Activated CD4-positive, alpha-beta T cell treated with anti-CD3 and anti-CD28 coated beads for 1 hour (primary cell): Measurements from ENCODE around the gene TMEM130.

Experiments
- DNase-seq: peaks from one replicate; pipeline ENCODE4 v3.0.0-alpha.2; 2020

The TMEM130 gene

DNA sequence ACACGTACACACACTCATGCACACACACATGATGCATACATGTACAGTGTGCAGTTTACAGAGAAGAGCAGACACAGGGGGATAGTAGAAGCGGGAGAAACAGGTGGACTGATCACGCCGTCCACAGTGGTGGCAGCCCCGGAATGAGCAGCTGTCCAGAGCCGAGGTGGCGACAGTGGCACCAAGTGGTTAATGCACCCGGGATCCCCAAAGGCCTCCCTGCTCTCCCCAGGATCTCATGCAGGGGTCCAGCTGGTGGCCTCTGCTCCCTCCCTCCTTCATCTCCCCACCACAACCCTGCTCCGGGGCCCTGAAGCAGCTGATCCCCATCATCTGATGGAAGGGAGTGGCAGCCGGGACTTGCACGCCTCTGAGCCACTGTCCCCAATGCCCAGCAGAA, 29.7 kb downstream of the TMEM130 start:
- no peak for DNase-seq

DNA sequence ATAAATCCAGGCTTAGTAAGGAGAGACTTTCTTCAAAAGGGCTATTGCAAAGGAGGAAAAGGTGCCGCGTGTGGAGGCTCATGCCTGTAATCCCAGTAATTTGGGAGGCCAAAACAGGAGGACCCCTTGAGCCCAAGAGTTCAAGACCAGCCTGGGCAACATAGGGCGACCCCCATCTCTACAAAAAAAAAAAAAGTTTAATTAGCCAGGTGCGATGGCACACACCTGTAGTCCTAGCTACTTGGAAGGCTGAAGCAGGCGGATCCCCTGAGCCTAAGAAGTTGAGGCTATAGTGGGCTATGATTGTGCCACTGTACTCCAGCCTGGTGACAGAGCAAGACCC, 32.2 kb downstream of the TMEM130 start:
- DNase-seq, result no peak

GRCh38 chr7:98836811-98837629, 32.8 kb downstream of the TMEM130 start:
- DNase-seq, result no peak

DNA sequence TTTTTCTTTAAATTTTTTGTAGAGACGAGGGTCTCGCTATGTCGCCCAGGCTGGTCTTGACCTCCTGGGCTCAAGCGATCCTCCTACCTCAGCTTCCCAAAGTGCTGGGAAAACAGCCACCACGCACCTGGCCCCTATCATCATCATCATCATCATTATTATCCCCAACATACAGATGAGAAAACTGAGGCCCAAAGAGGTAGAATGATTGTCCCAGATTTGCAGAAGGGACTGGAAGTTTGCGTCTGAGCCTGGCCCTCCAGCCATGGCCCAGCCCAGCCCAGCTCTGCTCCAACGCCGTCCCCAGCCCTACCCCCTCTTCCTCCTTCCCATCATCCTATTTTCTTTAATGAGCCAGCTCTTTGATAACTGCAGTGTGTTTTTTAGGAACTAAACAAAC, 34.9 kb downstream of the TMEM130 start:
- DNase-seq, result no peak

- no peak for DNase-seq
Observed at GRCh38 chr7:98833022-98833421, 36.8 kb downstream of the TMEM130 start.

DNA sequence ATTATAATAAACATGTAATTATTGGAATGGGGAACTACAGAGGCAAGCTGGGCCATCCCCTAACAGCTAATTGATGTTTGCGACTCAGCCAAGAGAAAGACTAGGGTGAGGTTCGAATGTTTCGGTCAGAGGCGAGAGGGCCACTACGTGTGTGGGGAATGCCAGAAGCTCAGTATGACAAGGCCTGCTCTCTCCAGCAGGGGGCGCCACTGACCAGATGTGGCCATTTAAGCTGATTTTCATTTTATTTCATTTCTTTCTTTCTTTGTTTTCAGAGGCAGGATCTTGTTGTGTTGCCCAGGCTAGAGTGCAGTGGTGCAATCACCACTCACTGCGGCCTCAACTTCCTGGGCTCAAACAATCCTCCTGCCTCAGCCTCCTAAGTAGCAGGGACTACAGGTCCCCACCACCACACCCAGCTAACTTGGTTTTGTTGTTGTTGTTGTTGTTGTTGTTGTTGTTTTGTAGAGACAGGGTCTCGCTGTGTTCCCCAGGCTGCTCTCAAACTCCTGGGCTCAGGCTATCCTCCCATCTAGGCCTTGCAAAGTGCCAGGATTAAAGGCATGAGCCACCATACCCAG, 38.1 kb downstream of the TMEM130 start:
- DNase-seq, result peak; percentile 11

DNA sequence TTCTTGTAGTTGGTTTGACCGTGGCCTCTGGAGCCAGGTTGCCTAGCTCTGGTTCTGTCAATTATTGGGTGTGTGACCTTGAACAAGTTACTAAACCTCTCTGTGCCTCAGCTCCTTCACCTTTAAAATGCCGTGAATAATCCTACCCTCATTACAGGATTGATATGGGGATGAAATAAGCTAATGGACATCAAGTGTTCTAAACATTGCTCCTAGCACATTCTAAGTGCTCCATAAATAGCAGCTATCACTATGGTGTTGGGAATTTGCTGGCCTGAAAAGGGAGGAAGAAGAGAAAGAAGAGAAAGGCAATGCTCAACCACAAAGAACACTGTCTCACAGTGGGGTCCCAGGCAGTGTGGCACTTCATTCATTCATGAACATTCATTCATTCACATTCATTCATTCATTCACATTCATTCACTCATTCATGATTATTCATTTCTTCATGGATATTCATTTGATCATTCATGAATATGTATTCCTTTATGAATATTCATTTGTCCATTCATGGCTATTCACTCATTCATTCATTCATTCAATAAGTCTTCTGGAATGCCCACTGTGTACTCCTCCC, 38.8 kb downstream of the TMEM130 start:
- DNase-seq, result no peak

- no peak for DNase-seq
Observed at GRCh38 chr7:98828368-98828767, 41.4 kb downstream of the TMEM130 start.

DNA sequence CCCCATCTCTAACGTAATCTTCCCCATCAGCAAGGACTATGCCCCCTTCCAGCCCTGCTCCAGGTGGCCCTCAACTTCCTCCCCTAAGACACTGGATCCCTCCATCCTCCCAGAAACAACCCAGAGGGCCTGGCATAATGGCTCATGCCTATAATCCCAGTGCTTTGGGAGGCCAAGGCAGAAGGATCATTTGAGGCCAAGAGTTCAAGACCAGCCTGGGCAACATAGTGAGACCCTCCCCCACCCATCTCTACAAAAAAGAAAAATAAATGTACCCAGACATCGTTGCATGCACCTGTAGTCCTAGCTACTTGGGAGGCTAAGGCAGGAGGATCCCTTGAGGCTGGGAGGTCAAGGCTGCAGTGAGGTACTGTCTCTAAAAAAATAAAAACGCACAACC, 42.6 kb downstream of the TMEM130 start:
- DNase-seq, result no peak

DNA sequence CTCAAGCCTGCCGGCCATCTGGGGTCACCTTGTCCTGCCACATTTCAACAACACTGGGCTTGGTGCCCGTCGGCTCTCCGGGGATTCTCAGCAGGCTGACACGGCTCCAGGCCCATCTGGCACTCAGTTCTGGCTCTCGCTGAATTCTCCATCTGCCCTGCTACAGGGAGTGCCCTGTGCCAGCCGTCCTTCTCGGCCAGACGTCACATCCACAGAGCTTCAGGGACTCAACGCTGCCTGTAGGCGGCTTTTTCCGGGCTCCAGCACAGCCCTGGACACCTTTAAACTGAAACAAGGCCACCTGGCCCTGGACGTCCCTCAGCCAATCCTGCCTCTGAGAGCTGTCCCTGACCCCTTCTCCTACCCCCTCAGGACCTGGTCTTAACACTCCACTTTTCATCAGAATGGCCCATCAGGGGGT, 43.0 kb downstream of the TMEM130 start:
- no peak for DNase-seq

- no peak for DNase-seq
Observed at GRCh38 chr7:98826387-98826786, 43.4 kb downstream of the TMEM130 start.

GRCh38 chr7:98823226-98823625, 46.6 kb downstream of the TMEM130 start:
- no peak for DNase-seq

DNA sequence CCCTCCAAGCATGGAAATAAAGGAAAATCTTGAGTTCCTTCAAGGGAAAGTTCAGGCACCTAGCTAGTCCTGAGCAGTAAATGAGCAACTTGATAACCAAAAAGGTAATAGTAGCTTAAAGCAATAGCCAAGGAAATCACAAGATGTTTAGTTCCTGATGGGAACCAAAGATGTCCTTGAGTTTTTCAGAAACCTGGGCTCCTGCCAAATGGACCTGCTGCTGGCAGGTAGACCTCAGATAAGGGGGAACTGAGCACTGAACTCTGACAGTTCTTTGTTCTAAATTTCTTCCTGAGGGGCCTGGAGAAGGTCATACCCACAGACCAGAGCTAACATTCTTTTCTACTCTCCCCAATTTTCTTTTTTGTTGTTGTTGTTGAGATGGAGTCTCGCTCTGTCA, 48.5 kb downstream of the TMEM130 start:
- DNase-seq, result no peak

GRCh38 chr7:98816967-98817710, 52.7 kb downstream of the TMEM130 start:
- no peak for DNase-seq

GRCh38 chr7:98816241-98816640, 53.6 kb downstream of the TMEM130 start:
- no peak for DNase-seq

- no peak for DNase-seq
Observed at GRCh38 chr7:98815313-98815712, 54.5 kb downstream of the TMEM130 start.

DNA sequence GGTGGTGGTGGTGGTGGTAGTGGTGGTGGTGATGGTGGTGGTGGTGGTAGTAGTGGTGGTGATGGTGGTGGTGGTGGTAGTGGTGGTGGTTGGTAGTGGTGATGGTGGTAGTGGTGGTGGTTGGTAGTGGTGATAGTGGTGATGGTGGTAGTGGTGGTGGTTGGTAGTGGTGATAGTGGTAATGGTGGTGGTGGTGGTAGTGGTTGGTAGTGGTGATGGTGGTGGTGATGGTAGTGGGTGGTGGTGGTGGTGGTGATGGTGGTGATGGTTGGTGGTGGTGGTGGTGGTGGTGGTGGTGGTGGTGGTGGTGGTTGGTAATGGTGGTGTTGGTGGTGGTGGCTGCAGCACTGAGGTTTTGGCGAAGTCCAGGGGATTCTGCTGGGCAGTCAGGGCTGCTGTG, 58.5 kb downstream of the TMEM130 start:
- no peak for DNase-seq

- DNase-seq, result no peak
Observed at GRCh38 chr7:98810153-98810802, 59.5 kb downstream of the TMEM130 start.

DNA sequence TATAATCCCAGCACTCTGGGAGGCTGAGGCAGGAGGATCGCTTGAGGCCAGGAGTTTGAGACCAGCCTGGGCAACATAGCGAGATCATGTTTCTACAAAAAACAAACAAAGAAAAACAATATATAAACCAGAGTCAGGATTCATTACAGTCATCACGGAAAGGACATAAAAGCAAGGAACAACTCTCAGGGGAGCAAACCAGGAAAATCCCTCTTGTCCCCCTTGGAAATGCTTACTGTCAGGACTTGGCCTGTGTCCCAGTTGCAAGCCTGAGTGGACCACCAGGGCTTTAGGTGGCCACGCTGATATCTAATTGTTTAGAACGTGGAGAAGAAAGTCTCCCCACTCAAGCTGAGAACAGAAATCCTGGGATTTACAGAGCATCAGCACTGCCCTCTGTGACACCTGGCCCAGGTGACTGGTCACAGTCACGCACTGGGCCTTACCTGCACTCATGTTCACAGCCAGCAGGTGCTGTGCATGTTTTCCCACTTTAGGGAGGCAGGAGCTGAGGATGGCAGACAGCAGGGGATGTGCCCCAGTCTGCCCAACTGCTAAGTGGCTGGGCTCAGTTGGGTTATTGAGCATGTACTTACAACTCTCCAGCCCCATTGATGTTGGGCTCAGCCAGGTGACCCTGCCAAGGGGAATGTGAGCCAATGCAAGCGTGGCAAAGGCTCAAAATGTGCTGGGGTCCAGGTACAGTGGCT, 60.9 kb downstream of the TMEM130 start:
- no peak for DNase-seq

DNA sequence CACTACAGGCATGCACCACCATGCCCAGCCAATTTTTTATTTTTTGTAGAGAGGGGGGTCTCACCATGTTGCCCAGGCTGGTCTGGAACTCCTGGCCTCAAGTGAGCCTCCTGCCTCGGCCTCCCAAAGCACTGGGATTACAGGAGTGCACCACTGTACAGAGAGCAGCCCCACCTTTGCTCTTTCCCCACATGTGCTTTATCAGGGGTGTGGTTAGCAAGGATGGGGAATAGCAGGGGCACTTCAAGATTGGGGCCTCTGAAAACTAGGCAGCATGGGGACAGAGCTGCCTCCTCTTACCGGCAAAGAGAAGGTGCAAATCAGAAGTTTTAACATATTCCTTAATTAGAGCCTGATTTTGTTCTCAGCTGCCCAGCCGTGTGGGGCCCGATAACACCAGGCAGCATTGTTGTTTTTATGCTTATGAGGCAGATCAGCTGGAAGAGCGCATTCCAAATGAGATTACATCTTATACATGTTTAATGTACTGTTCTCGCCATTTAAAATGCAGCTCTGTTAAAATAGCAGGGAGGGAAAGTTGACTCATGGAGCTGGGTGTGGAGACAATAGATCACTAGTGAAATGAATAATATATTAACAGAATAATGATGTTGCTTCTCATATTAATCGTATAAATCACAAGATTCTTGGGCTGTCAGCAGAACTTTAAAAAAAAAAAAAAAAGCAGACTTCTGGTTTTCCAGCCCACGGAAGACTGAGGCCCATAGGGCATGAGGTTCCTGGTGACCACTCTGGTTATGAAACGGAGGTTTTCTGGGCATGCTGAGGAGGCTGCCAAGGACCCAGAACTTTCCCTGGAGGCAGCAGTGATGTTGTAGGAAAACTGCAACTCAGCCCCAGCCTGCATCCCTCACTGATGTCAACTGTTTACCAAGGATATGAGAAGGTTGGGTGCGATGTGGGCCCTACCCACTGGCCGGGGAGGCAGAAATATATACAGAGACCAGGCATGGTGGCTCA, 62.5 kb downstream of the TMEM130 start:
- no peak for DNase-seq
